ENCODE data around the gene POP5.
"Not testable (repeated sequence)": the region's sequence is repeated elsewhere in the genome, so short reads cannot be mapped to it uniquely, and the experiment has no call there.

The POP5 gene, protein sequence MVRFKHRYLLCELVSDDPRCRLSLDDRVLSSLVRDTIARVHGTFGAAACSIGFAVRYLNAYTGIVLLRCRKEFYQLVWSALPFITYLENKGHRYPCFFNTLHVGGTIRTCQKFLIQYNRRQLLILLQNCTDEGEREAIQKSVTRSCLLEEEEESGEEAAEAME

DNA sequence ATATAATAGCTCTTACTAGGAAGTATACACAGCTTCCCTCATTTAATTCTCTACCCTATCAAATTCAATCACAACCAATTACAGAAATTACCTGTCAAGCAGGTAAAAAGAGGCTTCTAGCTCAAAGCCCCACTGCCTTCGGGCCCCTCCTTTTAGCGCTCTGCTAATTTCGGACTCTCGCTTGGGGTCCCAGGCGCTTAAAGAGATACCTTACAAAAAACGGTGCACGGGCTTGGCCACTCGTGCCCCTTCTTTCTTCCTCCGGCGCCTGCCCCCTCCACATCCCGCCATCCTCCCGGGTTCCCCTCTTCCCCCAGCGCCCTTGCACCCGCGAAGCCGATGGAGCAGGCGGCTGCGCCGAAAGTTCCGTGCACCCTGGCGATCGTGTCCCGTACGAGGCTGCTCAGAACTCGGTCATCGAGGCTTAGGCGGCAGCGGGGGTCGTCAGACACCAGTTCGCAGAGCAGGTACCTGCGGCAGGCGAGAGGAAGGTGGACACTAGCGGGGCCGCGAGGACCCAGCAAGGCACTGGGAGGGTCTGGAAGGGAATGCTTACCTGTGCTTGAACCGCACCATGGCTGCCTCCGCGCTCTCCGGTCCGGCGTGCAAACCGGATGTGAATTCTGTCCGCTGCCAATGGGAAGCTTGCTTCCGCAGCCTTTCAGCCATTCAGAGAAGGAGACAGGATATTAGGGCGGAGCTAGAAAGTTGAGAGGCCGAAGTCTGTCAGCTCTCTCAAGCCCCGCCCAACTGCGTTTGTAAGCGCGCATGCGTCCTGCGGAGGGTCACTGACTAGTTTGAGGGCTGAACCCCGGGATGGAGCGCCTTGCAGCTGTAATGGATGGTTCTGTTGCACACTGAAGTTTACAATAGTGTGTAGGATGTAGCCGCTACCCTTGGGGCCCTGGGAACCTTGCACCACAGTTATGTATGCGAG, at the start of gene POP5:
TSS of gene POP5 (minus strand) at position 616 of the 937 bp plus-strand sequence. CDS start at position 576, 40 bp downstream.
- in situ Hi-C loops (cut with HindIII; ENCODE audit: low pct_unique_long_range_greater_than_20kb, low sequenced_read_pairs), result no loop called here
- no peak for TF ChIP-seq JUND (IDR thresholded peaks at IDR 0.05; ENCODE audit: low read depth)
- DNase-seq (ENCODE audit: low read depth in 1 of 2, low spot score in 1 of 2), result peak; percentile 89 to 99

DNA sequence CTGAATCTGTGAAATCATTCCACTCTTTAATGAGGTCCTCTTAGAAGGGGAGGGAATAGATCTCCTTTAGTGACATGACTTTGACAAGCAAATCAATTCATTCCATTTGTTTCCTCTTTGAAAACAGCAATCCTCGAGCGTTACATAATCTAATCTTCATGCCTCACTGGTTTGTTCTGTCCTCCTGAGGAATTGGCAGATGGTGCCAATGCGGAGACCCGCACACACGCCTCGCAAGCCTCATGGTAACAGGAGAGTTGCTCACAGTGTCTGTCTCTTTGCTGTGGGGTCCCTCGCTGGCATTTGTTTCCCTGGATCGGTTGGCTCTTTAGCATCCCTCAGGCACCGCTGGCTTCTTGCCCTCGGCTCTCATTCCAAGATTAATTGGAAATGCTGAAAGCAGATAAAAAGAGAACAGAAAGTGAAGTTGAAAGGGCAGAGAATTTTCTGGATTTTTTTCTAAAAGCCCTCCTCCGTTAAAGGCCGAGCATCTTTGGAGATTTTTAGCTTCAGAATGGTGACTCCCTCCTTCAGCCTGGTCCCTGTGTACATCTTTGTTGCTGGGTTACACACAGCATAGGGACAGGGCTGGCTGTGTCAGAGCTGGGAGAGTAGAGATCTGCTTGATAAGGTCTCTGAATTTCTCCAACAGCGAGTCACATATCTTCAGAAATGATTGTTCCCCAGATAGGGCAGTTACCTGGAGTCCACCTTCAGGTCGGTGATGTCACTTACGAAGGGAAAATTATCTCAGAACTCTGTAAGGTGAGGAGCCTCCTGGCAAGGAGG, 49.1 kb upstream of the POP5 start:
- DNase-seq (ENCODE audit: low read depth in 1 of 2, low spot score in 1 of 2), result no peak
- in situ Hi-C loops (cut with HindIII; ENCODE audit: low pct_unique_long_range_greater_than_20kb, low sequenced_read_pairs), result no loop called here

DNA sequence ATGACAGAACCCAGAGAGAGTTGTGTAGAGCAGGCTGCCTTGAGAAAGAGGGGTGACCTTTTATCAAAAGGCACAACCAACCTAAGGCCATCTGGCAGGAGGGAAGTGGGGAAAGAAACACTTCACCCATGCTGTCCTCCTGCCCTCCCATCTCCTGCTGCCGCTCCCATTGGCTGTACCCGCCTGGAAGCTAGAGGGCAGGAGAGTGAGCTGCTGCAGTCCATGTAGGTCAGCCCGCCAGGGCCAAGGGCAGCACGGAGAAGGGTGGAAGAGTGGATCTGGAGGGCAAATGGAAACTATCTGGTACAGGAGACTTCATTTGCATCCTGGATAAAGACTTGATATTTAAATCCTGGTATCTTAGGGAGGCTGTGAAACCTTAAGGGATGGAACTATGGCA, 47.7 kb upstream of the POP5 start:
- in situ Hi-C loops (cut with HindIII; ENCODE audit: low pct_unique_long_range_greater_than_20kb, low sequenced_read_pairs), result no loop called here
- TF ChIP-seq JUND (IDR thresholded peaks at IDR 0.05; ENCODE audit: low read depth), result no peak

More for the DNA sequence above, 49.1 kb upstream of the POP5 start:
- no peak for TF ChIP-seq JUND (IDR thresholded peaks at IDR 0.05; ENCODE audit: low read depth)

DNA sequence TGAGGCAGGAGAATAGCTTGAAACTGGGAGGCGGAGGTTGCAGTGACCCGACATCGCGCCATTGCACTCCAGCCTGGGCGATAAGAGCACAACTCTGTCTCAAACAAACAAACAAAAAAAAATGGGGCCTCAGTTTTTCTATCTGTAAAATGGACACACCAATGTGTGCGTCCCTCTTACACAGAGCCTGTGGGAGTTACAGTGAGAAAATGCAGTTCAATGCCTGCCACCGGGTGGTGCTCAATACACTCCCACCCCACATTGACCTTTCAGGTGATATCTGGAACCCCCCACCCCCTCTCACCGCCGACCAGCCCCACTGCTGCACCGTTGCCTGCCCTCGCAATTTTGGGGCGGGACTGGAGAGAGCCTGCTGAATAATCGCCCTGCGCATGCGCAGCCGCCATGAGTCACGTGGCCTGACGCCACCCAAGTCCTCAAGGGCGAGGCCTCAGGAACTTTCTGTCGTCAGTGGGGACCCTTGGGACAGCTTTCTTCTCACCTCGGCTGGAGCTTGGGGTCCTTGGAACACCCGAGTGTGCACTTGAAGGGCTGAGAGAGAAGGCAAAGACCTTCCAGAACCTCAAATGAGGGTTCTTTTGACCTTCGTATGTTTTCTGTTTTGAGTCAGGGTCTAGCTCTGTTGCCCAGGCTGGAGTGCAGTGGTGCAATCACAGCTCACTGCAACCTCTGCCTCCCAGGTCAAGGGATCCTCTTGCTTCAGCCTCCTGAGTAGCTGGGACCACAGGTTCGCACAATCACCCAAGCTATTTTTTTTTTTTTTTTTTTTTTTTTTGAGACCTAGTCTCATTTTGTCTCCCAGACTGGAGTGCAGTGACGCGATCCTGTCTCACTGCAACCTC, 44.6 kb upstream of the POP5 start:
- no peak for DNase-seq (ENCODE audit: low read depth in 1 of 2, low spot score in 1 of 2)
- in situ Hi-C loops (cut with HindIII; ENCODE audit: low pct_unique_long_range_greater_than_20kb, low sequenced_read_pairs), result no loop called here
- no peak for TF ChIP-seq JUND (IDR thresholded peaks at IDR 0.05; ENCODE audit: low read depth)

More for the DNA sequence above, 47.7 kb upstream of the POP5 start:
- DNase-seq (ENCODE audit: low read depth in 1 of 2, low spot score in 1 of 2), result no peak

DNA sequence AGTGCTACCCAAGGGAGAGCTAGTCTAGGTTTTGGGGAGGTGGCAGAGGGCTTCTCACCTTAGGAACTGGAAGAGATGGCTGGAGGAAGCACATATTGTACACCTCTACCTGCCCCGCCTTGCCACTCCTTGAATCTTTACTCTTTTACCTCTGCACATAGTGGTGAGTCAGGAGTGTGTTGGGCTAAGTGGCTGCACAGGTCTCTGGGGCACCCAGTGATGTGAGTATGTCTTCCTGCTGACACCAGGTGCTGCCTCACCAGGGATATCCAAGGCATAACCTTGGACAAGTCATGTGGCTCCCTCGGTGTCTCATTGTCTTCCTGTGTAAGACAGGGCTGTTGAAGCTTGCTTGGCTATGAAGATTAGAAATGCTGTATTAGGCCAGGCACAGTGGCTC, 39.4 kb upstream of the POP5 start:
- in situ Hi-C loops (cut with HindIII; ENCODE audit: low pct_unique_long_range_greater_than_20kb, low sequenced_read_pairs), result no loop called here
- no peak for DNase-seq (ENCODE audit: low read depth in 1 of 2, low spot score in 1 of 2)
- no peak for TF ChIP-seq JUND (IDR thresholded peaks at IDR 0.05; ENCODE audit: low read depth)

DNA sequence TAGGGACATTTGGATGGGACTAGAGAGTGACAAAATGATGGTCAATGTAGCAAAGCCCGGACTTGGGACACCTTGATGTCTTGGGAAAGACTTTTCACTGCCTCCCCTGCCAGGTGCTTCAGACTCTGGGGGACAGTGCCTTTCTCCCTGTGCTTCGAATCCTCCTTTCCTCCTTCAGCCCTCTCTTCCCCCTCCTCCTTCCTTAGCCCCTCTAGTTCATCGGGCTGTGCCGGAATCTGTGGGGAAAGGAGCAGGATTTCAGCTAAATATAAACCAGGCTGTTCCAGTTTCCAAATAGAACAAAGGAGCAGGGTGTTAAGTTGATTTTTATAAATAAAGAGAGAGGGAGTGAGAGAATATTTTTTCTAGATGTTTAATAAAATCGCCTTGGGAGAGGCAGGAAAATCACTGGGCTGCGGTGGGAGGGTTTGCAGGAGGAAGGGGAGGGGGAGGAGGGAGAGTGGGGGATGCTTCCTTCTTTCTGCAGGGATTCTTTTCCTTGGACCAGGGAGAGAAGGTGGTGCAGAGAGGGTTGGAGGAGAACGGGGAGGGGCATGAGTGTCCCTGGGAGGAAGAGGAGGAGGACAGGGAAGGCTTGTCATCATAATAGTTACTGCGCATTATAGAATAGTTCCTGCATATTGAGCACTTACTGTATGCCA, 37.9 kb upstream of the POP5 start:
- in situ Hi-C loops (cut with HindIII; ENCODE audit: low pct_unique_long_range_greater_than_20kb, low sequenced_read_pairs), result no loop called here
- DNase-seq (ENCODE audit: low read depth in 1 of 2, low spot score in 1 of 2), result no peak
- no peak for TF ChIP-seq JUND (IDR thresholded peaks at IDR 0.05; ENCODE audit: low read depth)

DNA sequence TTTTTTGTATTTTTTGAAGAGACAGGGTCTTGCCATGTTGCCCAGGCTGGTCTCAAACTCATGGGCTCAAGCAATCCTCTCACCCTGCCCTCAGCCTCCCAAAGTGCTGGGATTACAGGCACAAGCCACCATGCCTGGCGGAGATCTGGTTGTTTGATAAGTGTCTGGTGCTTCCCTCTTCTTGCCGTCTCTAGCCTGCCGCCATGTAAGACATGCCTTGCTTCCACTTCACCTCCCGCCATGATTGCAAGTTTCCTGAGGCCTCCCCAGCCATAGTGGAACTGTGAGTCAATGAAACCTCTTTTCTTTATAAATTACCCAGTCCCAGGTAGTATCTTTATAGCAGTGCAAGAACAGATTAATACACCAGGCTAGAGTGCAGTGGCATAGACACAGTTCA, 36.6 kb upstream of the POP5 start:
- in situ Hi-C loops (cut with HindIII; ENCODE audit: low pct_unique_long_range_greater_than_20kb, low sequenced_read_pairs); DNase-seq (ENCODE audit: low read depth in 1 of 2, low spot score in 1 of 2): not testable (repeated sequence)

DNA sequence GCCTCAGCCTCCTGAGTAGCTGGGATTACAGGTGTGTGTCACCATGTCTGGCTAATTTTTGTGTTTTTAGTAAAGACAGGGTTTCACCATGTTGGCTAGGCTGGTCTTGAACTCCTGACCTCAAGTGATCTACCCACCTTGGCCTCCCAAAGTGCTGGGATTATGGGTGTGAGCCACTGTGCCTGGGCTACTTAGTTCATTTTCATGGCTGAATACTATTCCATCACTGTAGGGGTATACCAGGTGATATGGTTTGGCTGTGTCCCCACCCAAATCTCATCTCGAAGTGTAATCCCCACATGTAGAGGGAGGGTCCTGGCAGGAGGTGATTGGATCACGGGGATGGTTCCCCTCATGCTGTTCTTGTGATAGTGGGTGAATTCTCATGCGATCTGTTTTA, 36.0 kb upstream of the POP5 start:
- DNase-seq (ENCODE audit: low read depth in 1 of 2, low spot score in 1 of 2); in situ Hi-C loops (cut with HindIII; ENCODE audit: low pct_unique_long_range_greater_than_20kb, low sequenced_read_pairs): not testable (repeated sequence)

DNA sequence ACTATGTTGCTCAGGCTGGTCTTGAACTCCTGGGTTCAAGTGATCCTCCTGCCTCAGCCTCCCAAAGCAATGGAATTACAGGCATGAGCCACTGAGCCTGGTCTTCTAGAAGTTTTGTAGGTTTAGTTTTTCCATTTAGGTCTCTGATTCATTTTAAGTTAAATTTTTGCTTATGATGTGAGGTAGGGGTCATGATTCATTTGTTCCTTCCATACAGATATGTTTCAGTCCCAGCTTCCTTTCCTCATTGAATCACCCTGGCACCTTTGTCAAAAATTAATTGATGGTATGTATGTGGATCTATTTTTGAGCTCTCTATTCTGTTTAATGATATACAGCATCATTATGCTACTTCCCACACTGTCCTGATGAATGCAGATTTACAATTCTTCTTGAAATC, 33.6 kb upstream of the POP5 start:
- TF ChIP-seq JUND (IDR thresholded peaks at IDR 0.05; ENCODE audit: low read depth), result no peak
- in situ Hi-C loops (cut with HindIII; ENCODE audit: low pct_unique_long_range_greater_than_20kb, low sequenced_read_pairs), result no loop called here
- no peak for DNase-seq (ENCODE audit: low read depth in 1 of 2, low spot score in 1 of 2)

DNA sequence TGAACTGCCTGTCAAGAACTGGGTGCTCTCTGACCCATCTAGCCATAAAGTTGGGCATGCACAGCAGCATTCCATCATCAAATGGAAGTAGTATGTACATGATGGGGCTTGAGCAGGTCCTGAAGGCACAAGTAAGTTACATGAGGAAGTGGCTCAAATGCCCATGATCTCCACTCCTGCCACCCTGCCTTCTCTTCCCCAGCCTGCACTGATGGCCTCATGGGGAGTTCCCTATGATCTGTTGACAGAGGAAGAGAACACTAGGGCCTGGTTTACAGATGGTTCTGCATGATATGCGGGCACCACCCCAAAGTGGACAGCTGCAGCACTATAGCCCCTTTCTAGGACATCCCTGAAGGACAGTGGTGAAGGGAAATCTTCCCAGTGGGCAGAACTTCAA, 30.3 kb upstream of the POP5 start:
- DNase-seq (ENCODE audit: low read depth in 1 of 2, low spot score in 1 of 2); in situ Hi-C loops (cut with HindIII; ENCODE audit: low pct_unique_long_range_greater_than_20kb, low sequenced_read_pairs): not testable (repeated sequence)

DNA sequence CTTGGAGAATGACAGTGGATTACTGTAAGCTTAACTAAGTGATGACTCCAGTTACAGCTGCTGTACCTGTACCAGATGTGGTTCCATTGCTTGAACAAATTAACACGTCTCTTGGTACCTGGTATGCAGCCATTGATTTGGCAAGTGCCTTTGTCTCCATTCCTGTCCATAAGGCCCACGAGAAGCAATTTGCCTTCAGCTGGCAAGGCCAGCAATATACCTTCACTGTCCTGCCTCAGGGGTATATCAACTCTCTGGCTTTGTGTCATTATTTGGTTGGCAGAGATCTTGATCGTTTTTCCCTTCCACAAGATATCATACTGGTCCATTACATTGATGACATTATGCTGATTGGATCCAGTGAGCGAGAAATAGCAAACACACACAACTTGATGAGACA, 29.4 kb upstream of the POP5 start:
- DNase-seq (ENCODE audit: low read depth in 1 of 2, low spot score in 1 of 2), result no peak
- TF ChIP-seq JUND (IDR thresholded peaks at IDR 0.05; ENCODE audit: low read depth), result no peak
- in situ Hi-C loops (cut with HindIII; ENCODE audit: low pct_unique_long_range_greater_than_20kb, low sequenced_read_pairs), result no loop called here

DNA sequence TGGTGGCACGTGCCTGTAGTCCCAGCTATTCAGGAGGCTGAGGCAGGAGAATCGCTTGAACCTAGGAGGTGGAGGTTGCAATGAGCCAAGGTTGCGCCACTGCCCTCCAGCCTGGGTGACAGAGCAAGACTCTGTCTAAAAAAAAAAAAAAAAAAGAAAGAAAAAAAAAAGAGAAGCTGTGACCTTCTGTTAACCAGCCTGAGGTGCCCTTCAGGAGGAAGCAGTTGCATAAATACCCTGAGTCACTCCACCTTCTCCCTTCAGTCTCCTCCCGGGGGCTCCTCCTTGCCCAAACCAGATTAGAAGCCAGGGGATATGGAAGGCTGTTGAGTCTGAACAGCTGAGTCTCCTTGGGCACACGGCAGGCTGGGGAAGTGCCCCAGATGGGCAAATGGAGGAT, 21.2 kb upstream of the POP5 start:
- in situ Hi-C loops (cut with HindIII; ENCODE audit: low pct_unique_long_range_greater_than_20kb, low sequenced_read_pairs); DNase-seq (ENCODE audit: low read depth in 1 of 2, low spot score in 1 of 2): not testable (repeated sequence)

Measured in T47D (cell line).